ENCODE measurements around the gene TWIST2.

The TWIST2 gene

DNA sequence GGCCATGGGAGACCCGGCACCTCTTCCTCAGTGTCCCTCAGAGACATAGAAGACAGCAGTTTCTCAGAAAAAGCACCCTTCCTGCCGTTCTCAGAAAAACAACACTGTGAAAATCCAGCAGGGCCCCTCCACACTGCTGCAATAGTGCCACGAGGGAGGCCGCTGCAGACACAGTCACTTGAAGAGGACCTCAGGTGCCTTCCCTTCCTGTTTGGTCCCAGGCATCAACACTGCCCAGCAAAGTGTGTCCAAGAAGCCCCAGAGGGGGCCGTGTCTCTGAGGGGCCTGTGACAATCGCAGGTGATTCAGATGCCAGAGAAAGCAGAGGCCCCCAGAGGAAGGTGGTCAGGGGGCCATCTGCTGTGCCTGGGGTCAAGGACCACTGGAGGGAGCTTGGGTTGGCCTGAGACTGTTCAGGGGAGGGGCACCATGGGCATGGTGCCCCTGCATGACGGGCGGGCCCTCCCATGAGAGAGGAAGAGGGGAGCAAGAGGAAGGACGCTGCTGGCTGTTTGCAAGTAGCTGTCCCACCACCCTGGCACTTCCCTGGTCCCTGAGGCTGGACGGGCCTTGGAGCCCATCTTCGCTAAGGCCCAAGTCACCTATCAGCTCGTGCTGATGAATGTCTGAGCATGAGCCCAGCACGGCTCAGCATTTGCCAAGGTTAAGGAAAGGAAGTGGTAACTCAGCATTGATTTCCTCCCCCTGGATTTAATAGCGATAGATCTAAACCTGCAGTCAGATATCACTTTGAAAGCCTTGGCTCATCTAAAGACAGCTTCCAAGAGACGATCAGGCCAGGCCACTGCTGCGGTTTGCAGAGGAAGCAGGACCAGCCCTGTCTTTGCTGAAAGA, 9.1 kb downstream of the TWIST2 start:
- no peak for DNase-seq (ENCODE audit: low spot score)

DNA sequence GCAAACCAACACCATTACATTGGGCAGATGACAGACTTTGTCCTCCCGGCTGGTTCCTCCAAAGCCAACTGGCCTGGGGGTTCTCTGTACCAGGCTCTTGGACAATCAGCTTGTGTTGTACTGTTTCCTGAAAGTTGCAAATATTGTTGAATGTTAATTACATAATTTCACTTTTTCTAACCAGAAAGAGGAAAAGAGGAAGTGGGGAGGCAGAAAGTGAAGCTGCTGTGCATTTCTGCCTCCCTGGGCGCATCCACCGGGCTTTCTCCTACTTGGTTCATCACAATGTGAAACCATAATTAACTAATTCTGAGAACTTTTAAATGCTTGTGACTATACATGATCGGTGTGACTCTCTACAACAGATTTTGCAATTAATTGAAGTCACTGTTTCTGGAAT, 10.1 kb downstream of the TWIST2 start:
- no peak for DNase-seq (ENCODE audit: low spot score)

DNA sequence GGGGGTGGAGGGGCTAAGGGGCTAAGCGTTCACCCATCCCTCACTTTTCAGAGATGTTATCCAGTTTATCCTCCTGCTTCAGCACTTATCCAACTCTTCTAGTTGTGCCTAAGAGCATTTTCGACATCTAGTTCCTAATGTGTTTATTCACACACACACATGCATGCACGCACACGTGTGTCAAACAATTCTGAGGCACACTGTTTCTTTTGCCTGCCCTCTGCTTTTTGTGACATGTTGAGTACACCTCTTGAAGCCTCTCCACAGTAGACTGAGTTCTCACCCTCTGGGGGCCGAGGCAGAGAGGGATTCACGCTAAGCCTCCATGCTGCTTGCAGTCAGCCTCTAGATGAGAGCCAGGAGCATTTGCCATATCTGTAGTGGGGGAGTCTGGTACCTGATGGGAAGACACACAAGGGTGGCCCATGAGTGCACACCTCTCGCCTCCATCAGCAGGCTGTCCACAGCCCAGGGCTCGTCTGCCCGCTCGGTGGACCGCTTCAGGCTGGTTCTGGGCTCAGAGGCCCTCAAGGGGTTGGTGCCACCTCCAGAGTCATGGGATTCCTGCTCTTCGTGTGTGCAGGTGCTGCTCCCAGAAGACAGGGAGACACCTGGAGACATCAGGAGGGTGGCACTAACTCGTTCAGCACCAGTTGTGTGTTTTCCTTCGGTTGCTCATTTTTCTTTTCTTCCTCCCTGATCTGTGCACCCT, 11.9 kb downstream of the TWIST2 start:
- DNase-seq (ENCODE audit: low spot score), result no peak

DNA sequence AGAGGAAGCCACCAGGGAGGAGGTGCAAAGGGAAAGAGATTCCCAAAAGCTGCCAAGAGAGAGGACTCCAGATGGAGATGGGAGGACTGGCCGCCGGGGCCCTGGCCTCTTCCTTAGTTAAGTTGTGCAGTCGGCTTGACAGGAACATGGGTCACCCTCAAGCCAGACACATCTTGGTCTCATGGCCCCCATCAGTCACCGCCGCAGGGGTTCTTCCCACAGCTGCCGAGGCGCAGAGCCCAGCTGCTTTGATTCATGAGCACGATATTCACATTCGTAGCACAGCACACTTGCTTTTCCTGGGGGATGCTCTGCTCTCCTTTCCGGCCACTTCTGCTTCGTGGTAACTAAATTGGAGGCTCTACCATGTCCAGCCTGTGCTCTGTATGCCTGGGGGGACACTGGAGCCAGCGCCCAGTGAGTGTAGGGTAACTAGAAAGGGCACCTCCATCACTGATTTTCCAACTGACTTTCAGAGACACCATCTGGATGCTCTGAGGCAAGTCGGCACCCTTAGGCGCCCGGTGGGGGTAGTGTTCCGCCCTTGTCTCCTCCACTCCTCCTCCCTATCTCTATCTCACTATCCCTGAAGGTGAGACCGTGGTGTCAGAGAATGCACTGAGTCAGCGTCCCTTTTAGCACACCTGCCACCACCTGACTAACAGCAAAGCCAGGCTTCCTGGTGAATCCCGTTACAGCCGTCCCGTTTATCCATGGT, 13.3 kb downstream of the TWIST2 start:
- DNase-seq (ENCODE audit: low spot score), result no peak

DNA sequence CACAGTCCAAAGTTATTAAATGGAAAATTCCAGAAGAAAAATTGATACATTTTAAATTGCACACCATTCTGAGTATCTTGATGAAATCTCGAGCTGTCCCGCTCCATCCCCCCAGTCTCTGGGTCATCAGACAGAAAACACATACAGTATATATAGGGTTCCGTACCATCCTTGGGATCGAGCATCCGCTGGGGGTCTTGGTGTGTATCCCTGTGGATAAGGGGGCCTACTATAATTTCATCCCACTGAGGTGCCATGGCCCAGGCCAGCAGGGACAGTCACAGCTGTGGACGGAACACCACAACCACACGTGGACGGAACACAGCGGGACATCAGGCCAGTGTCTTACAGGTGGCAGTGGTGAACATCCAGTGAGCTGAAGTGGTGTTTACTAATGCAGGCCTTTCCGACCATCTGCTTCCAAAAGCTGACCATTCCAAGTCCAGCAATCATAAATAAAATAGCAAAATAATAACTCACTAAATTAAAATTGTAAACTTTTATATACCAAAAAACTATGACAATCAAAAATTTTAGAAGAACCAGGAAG, 14.0 kb downstream of the TWIST2 start:
- no peak for DNase-seq (ENCODE audit: low spot score)

DNA sequence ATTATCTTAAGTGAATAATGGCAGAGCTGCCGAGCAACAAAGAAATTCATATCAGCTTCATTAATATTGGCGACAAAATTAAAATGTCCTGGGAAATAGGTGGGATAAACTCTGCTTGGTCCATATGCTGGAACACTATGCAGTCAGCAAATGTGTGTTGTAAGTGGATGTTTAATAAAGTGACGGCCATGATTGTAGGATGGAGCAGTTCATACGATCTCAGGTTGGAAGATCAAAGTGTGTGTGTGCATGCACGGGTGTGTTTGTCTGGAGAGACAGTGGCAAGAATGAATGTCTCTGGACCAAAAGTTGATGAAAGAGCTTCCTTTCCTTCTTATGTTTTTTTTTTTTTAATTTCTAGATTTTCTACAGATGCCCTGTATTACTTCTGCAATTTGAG, 14.8 kb downstream of the TWIST2 start:
- DNase-seq (ENCODE audit: low spot score), result no peak

DNA sequence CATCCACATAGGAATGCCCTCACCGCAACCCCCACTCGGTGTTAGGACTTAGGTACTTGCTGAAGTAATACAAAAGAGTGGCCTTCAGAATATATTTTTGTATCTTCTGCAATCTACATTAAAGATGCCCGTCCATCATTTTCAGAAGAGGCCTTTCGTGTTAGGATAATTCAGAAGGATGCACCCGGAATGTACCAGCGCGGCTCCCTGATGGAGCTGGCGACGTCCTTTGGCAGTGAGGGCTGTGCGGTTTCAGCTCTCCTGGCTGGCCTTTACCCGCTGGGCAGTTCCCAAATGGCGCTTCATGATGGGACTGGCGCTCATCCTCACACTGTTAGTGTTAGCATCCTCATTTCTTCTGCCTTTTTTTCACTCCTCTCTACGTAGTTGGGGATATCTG, 15.3 kb downstream of the TWIST2 start:
- DNase-seq (ENCODE audit: low spot score), result no peak

DNA sequence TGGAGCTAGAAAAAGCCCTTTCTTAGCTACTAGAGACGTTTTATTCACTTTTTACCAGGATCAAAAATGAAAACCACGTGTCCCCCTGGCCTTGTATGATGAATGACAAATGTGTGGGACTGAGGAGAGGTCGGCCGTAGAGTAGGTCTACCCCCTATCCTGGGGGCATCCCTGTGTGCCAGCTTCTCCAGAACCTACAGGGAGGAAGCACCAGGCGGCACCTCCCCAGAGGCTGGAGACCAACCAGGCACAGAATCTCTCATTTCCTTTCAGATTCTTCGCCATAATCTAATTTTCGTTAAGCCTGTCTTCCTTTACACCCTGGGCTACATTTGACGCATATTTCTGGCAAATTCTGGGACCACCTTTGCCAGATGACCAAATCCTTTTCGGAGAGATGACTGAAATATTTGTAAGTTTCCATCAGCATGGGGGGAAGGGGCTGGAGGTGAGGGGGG, 15.9 kb downstream of the TWIST2 start:
- DNase-seq (ENCODE audit: low spot score), result no peak

DNA sequence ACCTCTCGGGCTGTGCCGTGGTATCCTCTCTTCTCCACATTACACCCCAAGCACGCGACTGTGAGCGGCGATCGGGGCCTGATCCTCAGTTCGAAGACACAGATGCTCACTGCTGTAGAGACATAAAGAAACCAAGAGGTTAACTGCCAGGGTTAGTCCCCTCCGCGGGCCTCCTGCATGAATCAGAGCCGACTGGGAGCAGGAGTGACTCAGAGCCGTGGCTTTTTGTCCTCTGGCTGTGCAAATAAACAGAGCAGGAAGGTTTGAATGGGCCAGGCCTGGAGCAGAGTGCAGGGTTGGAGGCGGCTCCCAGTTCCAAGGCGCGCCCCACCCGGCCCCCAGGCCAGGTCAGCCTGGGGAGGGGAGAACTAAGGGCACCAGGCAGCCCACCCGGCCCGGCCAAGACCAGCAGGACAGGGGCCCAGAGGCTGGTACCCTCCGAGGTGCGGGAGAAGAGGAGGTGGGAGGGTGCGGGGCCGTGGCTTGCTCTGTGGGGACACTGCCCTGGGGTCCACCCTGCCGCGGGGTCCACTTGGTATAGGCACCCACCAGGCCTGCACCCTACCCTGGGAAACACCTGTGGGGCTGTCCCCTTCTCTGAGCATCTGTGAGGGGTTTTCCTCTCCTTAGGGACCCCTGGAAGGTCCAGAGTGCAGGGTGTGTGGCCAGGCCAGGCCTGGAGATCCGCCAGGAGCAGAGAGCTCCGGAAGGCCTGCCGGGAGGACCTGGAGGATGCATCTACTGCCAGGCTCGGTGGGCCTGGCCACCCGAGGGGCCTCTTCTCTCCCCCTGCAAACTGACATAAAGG, 16.5 kb downstream of the TWIST2 start:
- DNase-seq (ENCODE audit: low spot score), result no peak

DNA sequence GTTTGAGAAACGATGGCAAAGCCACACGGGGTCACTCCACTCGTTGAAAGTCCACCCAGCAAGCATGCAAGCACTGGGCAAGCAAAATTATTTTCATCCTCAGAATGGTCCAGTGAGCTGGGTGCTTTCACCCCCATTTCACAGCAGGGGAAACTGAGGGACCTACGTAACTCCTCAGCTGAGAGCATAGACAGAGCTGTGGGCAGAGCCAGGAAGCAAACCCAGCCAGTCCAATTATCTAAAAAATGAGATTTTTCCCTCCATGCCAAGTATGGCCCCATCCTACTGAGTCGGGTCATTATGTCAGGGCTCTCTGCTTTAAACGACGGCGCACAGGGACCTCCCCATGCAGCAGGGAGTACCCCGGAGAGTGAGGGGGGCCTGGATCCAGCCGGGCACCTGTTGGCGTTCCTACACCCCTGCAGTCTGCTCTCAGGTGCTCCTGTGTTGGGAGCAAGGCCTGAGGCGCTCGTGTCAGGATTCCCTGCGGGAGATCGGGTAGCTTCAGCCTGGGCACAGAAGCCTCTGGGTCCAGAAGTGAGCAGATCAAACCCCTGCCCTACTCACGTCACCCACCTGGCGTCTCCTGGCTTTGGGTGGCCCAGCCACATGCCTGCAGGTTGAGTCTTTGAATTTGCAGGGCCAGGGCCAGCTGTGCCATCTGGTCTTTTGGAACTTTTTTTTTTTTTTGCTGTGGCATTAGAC, 17.3 kb downstream of the TWIST2 start:
- no peak for DNase-seq (ENCODE audit: low spot score)

DNA sequence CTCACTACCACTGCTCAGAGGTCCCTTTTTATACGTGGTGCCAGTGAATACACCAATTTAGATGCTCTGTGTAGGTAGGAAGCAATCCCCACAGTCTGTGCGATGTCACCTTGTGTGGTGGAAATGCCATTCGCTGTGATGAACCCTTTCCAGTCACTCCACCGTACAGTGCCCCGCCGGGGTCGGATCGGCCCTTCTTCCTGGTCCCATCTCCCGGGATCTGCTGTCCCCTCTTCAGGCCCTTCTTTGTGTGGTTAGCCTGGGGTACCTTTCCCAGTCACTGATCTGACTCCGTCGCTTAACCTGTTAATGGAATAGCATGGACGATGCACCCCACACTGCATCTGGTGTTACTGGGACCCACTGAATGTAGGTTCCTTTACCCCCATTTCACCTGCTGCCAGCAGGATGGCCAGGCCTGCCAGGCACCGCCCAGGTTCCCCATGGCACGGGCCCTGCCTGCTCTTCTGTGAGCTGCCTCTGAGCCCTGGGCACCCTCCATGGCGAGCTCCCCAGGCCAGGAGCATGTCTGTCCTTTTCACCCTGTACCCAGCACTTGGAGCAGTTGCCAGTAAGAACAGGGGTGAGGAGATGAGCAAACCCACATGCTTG, 18.0 kb downstream of the TWIST2 start:
- no peak for DNase-seq (ENCODE audit: low spot score)

DNA sequence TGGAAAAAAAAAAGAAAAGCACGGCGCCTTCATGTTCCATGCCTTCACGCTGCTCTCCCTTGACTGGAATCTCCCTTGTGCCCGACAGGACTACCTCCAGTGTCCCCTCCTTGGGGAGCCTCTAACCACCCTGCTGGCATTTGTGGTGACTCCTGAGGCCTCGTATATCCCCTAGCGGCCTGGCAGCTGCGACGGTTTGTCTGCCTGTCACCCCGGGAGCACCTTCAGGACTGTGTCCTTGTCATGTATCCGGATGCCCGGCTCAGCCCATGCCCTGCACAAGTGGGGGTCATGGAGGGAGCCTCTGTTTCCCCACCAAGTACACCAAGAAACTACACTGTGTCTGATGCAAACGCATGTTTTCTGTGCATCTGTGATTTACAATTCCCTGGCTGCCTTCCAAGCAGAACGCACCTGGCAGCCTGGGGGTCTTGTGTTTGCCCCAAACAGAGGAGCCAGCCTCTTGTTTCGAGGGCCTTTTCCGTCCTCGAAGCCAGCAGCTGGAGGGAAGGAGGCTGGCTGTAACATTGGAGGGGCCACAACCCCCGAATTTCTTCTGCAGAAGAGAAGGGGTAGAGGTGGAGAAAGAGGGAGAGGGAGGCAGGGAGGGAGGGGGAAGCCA, 18.9 kb downstream of the TWIST2 start:
- DNase-seq (ENCODE audit: low spot score), result no peak

DNA sequence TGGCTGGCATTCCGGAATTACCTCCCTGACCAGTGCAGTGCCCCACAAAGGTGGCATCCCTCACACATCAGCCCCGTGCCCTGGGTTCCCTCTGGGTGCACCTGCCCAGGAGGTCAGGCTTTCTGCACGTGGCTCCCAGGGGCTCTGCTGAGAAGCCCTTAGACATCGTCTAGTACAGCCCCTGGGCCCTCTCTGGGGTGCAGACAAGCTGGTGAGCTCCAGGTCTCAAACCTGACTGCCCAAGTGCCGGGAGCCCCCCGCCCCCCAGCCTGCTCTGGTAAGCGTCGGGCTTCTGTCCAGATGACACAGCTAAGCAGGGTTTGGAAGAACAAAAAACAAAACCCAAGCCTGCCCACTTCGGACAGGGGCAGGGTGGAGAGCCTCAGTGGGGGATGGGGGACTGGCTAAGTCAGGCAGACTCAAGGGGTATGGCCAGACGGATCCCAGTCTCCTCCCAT, 20.2 kb downstream of the TWIST2 start:
- DNase-seq (ENCODE audit: low spot score), result no peak

DNA sequence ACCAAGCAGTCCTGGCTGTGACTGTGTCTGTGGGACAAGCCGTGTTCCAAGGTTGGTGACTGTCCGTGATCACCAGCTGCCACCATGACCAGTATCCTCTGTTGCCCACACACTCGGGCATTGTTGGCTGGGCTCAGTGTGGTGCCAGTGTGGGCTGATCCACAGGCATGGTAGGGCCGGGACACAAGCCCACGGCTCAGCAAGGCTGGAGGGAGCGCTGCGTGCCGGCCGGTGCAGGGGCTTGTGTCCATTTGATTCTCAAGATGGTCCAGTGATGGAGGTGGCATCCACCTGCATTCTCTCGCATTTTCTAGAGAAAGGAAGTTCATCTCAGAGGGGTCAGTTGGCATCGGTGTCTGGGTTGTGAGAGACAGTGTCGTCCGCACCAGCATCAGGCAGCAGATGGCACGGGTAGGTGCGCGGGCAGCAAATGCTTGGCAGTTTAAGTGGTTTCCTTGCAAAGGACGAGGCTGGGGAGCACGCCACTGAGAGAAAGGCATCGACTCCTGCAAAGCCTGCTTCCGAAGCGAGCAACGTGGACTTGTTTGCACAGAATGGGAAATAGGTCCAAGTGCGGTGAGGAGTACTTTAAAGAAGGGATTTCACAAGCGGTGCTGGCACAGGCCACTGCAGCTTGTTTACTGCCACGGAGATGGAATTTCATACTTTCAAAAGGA, 20.9 kb downstream of the TWIST2 start:
- no peak for DNase-seq (ENCODE audit: low spot score)

DNA sequence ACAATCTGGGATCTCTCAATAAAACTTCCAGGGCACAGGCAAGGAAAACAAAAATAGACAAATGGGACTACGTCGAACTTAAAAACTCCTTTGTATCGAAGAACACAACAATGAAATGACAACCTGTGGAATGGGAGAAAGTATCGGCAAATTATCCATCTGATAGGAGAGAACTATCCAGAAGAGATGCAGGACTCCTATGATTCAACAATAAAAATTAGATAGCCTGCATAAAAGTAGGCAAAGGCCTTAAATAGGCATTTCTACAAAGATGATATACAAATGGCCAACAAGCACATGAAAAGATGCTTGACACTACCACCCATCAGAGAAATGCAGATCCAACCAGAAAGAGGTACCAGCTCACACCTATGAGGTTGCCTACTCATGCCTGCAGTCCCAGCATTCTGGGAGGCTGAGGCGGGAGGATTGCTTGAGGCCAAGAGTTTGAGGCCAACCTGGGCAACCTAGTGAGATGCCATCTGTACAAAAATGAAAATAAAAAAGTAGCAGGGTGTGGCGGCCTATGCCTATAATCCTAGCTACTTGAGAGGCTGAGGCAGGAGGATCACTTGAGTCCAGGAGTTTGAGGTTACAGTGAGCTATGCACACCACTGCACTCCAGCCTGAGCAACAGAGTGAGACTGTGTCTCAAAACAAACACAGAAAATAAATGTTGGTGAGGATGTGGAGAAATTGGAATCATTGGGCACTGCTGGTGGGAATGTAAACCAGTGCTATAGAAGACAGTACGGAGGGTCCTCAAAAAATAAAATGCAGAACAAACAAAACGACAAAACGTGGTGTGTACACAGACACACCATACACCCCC, 21.6 kb downstream of the TWIST2 start:
- DNase-seq (ENCODE audit: low spot score), result no peak

DNA sequence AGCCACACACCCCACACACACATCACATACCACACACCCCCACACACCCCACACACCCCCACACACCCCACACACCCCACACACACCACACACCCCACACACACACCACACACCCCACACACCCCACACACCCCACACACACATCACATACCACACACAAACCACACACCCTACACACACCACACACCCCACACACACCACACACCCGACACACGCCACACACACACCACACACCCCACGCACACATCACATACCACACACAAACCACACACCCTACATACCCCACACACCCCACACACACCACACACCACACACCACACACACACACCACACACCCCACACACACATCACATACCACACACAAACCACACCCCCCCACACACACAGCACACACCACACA, 22.4 kb downstream of the TWIST2 start:
- no peak for DNase-seq (ENCODE audit: low spot score)

DNA sequence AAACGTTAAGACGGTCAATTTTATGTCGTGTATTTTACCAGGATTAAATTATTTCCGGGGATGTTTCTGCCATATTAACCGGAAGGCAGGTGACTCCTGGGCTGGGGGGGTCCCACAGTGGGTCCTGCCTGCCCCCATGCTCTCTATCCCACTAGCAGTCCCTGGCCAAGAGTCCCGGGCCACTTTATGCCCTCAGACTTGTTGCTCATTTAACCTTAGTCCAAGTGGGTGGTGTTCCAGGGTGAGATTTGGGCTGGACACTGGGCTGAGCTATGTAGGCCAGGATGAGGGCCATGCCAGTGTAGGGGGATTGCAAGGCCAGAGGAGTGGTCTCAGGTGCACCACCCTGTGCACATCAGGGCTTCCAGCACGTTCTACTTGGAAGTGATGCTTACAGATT, 24.1 kb downstream of the TWIST2 start:
- no peak for DNase-seq (ENCODE audit: low spot score)

DNA sequence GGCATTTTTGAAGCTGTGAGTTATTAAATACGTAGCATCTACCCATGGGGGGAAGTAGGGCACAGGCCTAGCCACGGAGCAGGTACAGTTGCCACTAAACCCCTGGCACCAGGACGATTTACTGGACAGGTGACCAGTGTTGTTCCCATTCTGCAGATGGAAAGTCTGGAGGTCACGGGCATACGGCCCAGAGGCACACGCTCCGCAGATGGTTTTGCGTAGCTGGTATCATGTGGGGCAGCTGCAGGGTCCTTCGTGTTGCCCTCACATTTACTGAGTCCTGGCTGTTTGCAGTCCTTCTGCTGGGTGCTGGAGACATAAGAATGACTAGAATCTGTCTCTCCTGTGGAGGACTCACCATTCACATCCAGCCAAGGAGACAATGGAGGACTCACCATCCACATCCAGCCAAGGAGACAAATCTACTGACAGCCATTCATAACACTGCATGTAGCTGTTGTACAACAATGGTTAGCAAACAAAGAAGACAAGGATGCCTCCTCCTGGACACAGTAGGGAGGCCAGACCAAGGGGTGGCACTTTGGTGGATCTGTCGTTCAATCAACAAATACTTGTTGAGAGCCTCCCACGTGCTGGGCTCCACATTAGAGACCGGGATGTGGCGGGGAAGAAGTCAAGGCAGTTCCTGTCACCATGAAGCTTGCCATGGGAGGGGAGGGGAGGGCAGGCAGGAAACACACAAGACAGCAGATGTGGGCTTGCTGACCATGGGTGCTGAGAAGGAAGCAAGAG, 24.9 kb downstream of the TWIST2 start:
- no peak for DNase-seq (ENCODE audit: low spot score)
